Measurements from ENCODE around the gene CELF4.

The CELF4 gene

GRCh38 chr18:37565101-37565976, at the start of gene CELF4:
TSS of gene CELF4 (minus strand) at chr18:37565798.
- H3K27me3 ChIP-seq (replicated peaks; ENCODE audit: control insufficient read depth, insufficient read depth, low read length), result no peaks in the 10 kb centered on the region
- H3K4me3 ChIP-seq (replicated peaks; ENCODE audit: low read depth, low read length), result no peak within 1 kb of the TSS
- no peak for TF ChIP-seq CTCF (IDR thresholded peaks at IDR 0.05; ENCODE audit: insufficient read depth, low read length, poor library complexity, severe bottlenecking)
- DNase-seq (ENCODE audit: extremely low read depth, insufficient read length), result no peak
- no peaks in the 10 kb centered on the region for H3K36me3 ChIP-seq (ENCODE audit: control insufficient read depth, insufficient read depth, low read length)

GRCh38 chr18:37613253-37613565, 47.6 kb upstream of the CELF4 start:
- no peaks in the 10 kb centered on the region; the same call in 1 of the 2 replicates for H3K27me3 ChIP-seq (replicated peaks; ENCODE audit: control insufficient read depth, insufficient read depth, low read length)

GRCh38 chr18:37612524-37613252, 47.1 kb upstream of the CELF4 start:
- no peak for DNase-seq (ENCODE audit: extremely low read depth, insufficient read length)
- H3K27me3 ChIP-seq (replicated peaks; ENCODE audit: control insufficient read depth, insufficient read depth, low read length), result no peaks in the 10 kb centered on the region; the same call in 1 of the 2 replicates
- TF ChIP-seq CTCF (IDR thresholded peaks at IDR 0.05; ENCODE audit: insufficient read depth, low read length, poor library complexity, severe bottlenecking), result no peak
- H3K36me3 ChIP-seq (ENCODE audit: control insufficient read depth, insufficient read depth, low read length), result no peaks in the 10 kb centered on the region
- no peak overlapping the region for H3K4me3 ChIP-seq (replicated peaks; ENCODE audit: low read depth, low read length)

More at GRCh38 chr18:37613253-37613565, 47.6 kb upstream of the CELF4 start:
- TF ChIP-seq CTCF (IDR thresholded peaks at IDR 0.05; ENCODE audit: insufficient read depth, low read length, poor library complexity, severe bottlenecking), result no peak
- DNase-seq (ENCODE audit: extremely low read depth, insufficient read length), result no peak
- no peak overlapping the region for H3K4me3 ChIP-seq (replicated peaks; ENCODE audit: low read depth, low read length)
- no peaks in the 10 kb centered on the region for H3K36me3 ChIP-seq (ENCODE audit: control insufficient read depth, insufficient read depth, low read length)

GRCh38 chr18:37611614-37612279, 46.1 kb upstream of the CELF4 start:
- Histone ChIP-seq H3K27me3 (replicated peaks; ENCODE audit: control insufficient read depth, insufficient read depth, low read length) (no peaks in the 10 kb centered on the region; the same call in 1 of the 2 replicates), H3K4me3 (replicated peaks; ENCODE audit: low read depth, low read length) (no peak overlapping the region), H3K36me3 (ENCODE audit: control insufficient read depth, insufficient read depth, low read length) (no peaks in the 10 kb centered on the region)
- no peak for TF ChIP-seq CTCF (IDR thresholded peaks at IDR 0.05; ENCODE audit: insufficient read depth, low read length, poor library complexity, severe bottlenecking)
- DNase-seq (ENCODE audit: extremely low read depth, insufficient read length), result no peak

- DNase-seq (ENCODE audit: extremely low read depth, insufficient read length), result no peak
- Histone ChIP-seq H3K27me3 (replicated peaks; ENCODE audit: control insufficient read depth, insufficient read depth, low read length) (no peaks in the 10 kb centered on the region; the same call in 1 of the 2 replicates), H3K4me3 (replicated peaks; ENCODE audit: low read depth, low read length) (no peak overlapping the region), H3K36me3 (ENCODE audit: control insufficient read depth, insufficient read depth, low read length) (no peaks in the 10 kb centered on the region)
- TF ChIP-seq CTCF (IDR thresholded peaks at IDR 0.05; ENCODE audit: insufficient read depth, low read length, poor library complexity, severe bottlenecking), result no peak
Measured at GRCh38 chr18:37608876-37609275, 43.3 kb upstream of the CELF4 start.

All from GM06990 (cell line).